Ascending aorta (tissue), 2 donors: ENCODE results near the gene MAML2. TPM values are rescaled to one million over a fixed set of nuclear protein-coding genes. Genes with fewer than 3 reads are reported as not detected.

Source experiments
- DNase-seq, 2 donors: peaks; one replicate each; pipeline ENCODE4 v3.0.0-alpha.2; 2019; ENCODE audit warnings: low spot score in 2 of 2
- H3K27ac ChIP-seq, 2 donors: fragments of 200-600 bp; sonication (generic); one replicate each; pipeline ENCODE4 v1.5.1; 2016 to 2017; ENCODE audit warnings: mild to moderate bottlenecking in 1 of 2
- H3K27me3 ChIP-seq: fragments of 200-600 bp; sonication (generic); one replicate; pipeline ENCODE4 v1.5.1; 2017
- H3K36me3 ChIP-seq, 2 donors: fragments of 200-600 bp; sonication (generic); one replicate each; pipeline ENCODE4 v1.5.1; 2016
- H3K4me1 ChIP-seq, 2 donors: fragments of 200-600 bp; sonication (generic); one replicate each; pipeline ENCODE4 v1.5.1; 2016 to 2017; ENCODE audit warnings: mild to moderate bottlenecking in 1 of 2
- H3K4me3 ChIP-seq, 2 donors: fragments of 200-600 bp; sonication (generic); one replicate each; pipeline ENCODE4 v1.5.1; 2016 to 2017; ENCODE audit warnings: mild to moderate bottlenecking in 1 of 2
- H3K9me3 ChIP-seq, 2 donors: fragments of 200-600 bp; sonication (generic); one replicate each; pipeline ENCODE4 v1.5.1; 2016
- CTCF ChIP-seq, 3 experiments: fragments of 200-600 bp in 2 of 3; fragments of 450-650 bp in 1 of 3; sonication (generic) in 2 of 3; IDR thresholded peaks; one replicate each; pipeline ENCODE4 v1.5.1; 2016 to 2019; ENCODE audit warnings: antibody characterized with exemption in 3 of 3, mild to moderate bottlenecking in 1 of 3, moderate library complexity in 1 of 3
- intact Hi-C: fragments of 100-400 bp; cut with DNase I; formaldehyde crosslinking; loops from one replicate; pipeline ENCODE4 v1.15.1; 2023
- total RNA-seq: library from RNA; depleted of rRNA; stranded (reverse); fragments of >200 nt; gene quantifications from one replicate; pipeline ENCODE4 v1.1.0, GENCODE V29; 2016

MAML2 gene
- total RNA-seq, 1 donor from 2014 or later, result 13.2 TPM

- H3K4me1 ChIP-seq, result no peaks in the 10 kb centered on the region
- intact Hi-C loops, result no loop called here
- peaks cover 22 to 43% of the 10 kb centered on the region in 2 donors for H3K36me3 ChIP-seq
- H3K4me3 ChIP-seq, result no peak overlapping the region
- no peak for DNase-seq
- no peaks in the 10 kb centered on the region for H3K27me3 ChIP-seq
- TF ChIP-seq CTCF (IDR thresholded peaks at IDR 0.05), result no peak
- H3K27ac ChIP-seq, result no peak overlapping the region
- no peaks in the 10 kb centered on the region for H3K9me3 ChIP-seq
Observed at GRCh38 chr11:96356848-96357247, 13.9 kb upstream of the MAML2 start.

GRCh38 chr11:96342014-96342960 lies 708 bp downstream of the MAML2 start:
- intact Hi-C loops, result loop anchor here (2.0 to 5.0 kb wide), 7 partner anchors 45 to 417 kb away; partner anchors contain the start of genes CCDC82 and MTMR2
- peaks cover 4 to 32% of the 10 kb centered on the region in 2 donors for H3K4me1 ChIP-seq

GRCh38 chr11:96341211-96342013 lies 1.6 kb downstream of the MAML2 start:
- Histone ChIP-seq H3K9me3 (no peaks in the 10 kb centered on the region), H3K27ac (peak overlapping the region; percentile 86 to 95), H3K4me1 (peaks cover 4 to 41% of the 10 kb centered on the region in 2 donors), H3K36me3 (no peaks in the 10 kb centered on the region), H3K4me3 (peak overlapping the region; percentile 59 to 85), H3K27me3 (no peaks in the 10 kb centered on the region)
- intact Hi-C loops, result loop anchor here (2.0 to 5.0 kb wide), 8 partner anchors 46 to 417 kb away; partner anchors contain the start of genes CCDC82 and MTMR2
- peak; percentile 1 to 48 (median 23) for TF ChIP-seq CTCF (IDR thresholded peaks at IDR 0.05)
- peak; percentile 30 to 80 for DNase-seq

More at GRCh38 chr11:96342014-96342960, 708 bp downstream of the MAML2 start:
- Histone ChIP-seq H3K27me3 (no peaks in the 10 kb centered on the region), H3K36me3 (no peaks in the 10 kb centered on the region), H3K9me3 (no peaks in the 10 kb centered on the region), H3K4me3 (peak overlapping the region; percentile 59 to 85), H3K27ac (peak overlapping the region; percentile 86 to 95)
- TF ChIP-seq CTCF (IDR thresholded peaks at IDR 0.05), result no peak
- DNase-seq, result no peak

- intact Hi-C loops, result loop anchor here (1.0 to 5.0 kb wide), 4 partner anchors 33 to 178 kb away; partner anchors contain the start of gene CCDC82
- Histone ChIP-seq H3K36me3 (no peaks in the 10 kb centered on the region), H3K9me3 (no peaks in the 10 kb centered on the region), H3K27ac (peak overlapping the region; percentile 86 to 95), H3K4me3 (peak overlapping the region; percentile 59 to 85), H3K27me3 (no peaks in the 10 kb centered on the region), H3K4me1 (peaks cover 4 to 46% of the 10 kb centered on the region in 2 donors)
- no peak for DNase-seq
- no peak for TF ChIP-seq CTCF (IDR thresholded peaks at IDR 0.05)
Observed at GRCh38 chr11:96340555-96340885, 2.5 kb downstream of the MAML2 start.

- Histone ChIP-seq H3K4me1 (peaks cover 4 to 46% of the 10 kb centered on the region in 2 donors), H3K9me3 (no peaks in the 10 kb centered on the region), H3K27me3 (no peaks in the 10 kb centered on the region), H3K27ac (peak overlapping the region; percentile 86 to 95), H3K4me3 (peak overlapping the region; percentile 59 to 85), H3K36me3 (no peaks in the 10 kb centered on the region)
- no peak for TF ChIP-seq CTCF (IDR thresholded peaks at IDR 0.05)
- DNase-seq, result no peak
- intact Hi-C loops, result loop anchor here (1.0 to 5.0 kb wide), 4 partner anchors 33 to 177 kb away; partner anchors contain the start of gene CCDC82
Observed at GRCh38 chr11:96339706-96340554, 3.1 kb downstream of the MAML2 start.
